HL-60 (cell line): Measurements from ENCODE around the gene ATP11A.

ENCODE experiments used
- DNase-seq, 2 experiments: peaks; one replicate each; pipeline ENCODE4 v3.0.0-alpha.2; 2010 to 2020; ENCODE audit warnings: low read depth in 1 of 2, low spot score in 1 of 2
- H3K27ac ChIP-seq: fragments of 250-450 bp; sonication (Bioruptor Pico); replicated peaks from 2 replicates; pipeline ENCODE4 v1.5.1; 2020; ENCODE audit warnings: mild to moderate bottlenecking, moderate library complexity
- H3K27me3 ChIP-seq: fragments of 250-450 bp; sonication (Bioruptor Pico); 2 replicates; pipeline ENCODE4 v1.5.1; 2021; ENCODE audit warnings: mild to moderate bottlenecking, moderate library complexity; ENCODE audit not compliant: insufficient read depth, poor library complexity, severe bottlenecking
- H3K4me3 ChIP-seq: replicated peaks from 2 replicates; pipeline ENCODE4 v1.5.1; 2011; ENCODE audit warnings: mild to moderate bottlenecking, control low read depth, low read length; ENCODE audit not compliant: insufficient read depth
- GABPA ChIP-seq: IDR thresholded peaks from 2 replicates; pipeline ENCODE4 v1.6.1; 2012; ENCODE audit warnings: low read depth
- POLR2AphosphoS5 ChIP-seq: IDR thresholded peaks from 2 replicates; pipeline ENCODE4 v1.6.1; 2012; ENCODE audit warnings: low read depth
- SPI1 ChIP-seq: IDR thresholded peaks from 2 replicates; pipeline ENCODE4 v1.6.1; 2012; ENCODE audit warnings: low read depth, mild to moderate bottlenecking, borderline replicate concordance
- TF ChIP-seq, protein P1 (sequence below): IDR thresholded peaks from 2 replicates; pipeline ENCODE4 v1.6.1; 2012; ENCODE audit warnings: low read depth; ENCODE audit not compliant: insufficient replicate concordance
- TF ChIP-seq, protein P2 (sequence below): IDR thresholded peaks from one replicate; pipeline ENCODE4 v1.5.1; 2011; ENCODE audit warnings: low read length, control low read depth, inconsistent platforms; ENCODE audit not compliant: insufficient read depth

ATP11A gene

DNA sequence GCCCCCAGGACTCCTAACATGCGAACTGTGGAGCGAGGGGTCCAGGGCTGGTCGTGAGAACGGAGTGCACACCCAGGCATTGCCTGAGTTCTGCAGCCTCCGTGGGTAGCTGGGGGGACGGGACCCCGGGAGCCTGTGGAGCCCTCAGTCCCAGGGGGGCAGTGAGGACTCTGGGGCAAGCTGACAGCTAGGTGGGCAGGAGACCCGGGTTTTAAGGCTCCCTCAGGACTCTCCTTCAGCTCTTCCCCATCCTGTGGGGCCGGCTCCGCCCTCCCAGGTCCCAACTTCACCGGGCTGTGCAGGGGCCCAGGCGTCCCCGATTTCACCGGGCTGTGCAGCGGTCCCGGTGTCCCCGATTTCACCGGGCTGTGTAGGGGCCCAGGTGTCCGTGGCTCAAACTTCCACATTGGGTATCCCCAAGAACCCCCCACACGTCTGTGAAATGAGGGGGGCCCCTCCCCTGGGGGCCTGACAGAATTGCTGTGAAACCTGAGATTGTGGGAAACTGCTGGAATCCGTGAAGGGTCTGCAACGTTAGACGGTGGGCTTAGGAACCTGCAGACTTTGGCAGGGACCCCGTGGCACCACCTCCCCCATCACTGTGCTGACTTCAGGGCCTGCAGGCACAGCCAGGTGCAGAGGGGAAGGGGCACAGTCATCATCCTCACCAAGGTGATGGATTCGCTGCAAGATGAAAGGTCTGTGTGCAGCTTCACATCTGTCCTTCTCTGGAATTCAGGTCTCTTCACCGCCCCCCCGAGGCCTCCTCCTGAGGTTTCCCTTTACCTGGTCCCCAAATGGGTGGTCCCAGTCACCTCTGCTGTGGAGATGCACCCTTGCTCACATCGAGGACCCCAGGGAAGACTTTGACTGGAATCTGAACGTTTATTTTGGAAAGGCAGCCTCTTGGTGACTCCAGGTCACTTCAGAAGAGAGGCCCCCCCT lies 206.0 kb downstream of the ATP11A start:
- peaks cover 42% of the 10 kb centered on the region for H3K27me3 ChIP-seq
- no peak overlapping the region for H3K4me3 ChIP-seq
- no peak for TF ChIP-seq SPI1
- no peak for TF ChIP-seq GABPA
- TF ChIP-seq POLR2AphosphoS5, result no peak
- TF ChIP-seq, protein P1, sequence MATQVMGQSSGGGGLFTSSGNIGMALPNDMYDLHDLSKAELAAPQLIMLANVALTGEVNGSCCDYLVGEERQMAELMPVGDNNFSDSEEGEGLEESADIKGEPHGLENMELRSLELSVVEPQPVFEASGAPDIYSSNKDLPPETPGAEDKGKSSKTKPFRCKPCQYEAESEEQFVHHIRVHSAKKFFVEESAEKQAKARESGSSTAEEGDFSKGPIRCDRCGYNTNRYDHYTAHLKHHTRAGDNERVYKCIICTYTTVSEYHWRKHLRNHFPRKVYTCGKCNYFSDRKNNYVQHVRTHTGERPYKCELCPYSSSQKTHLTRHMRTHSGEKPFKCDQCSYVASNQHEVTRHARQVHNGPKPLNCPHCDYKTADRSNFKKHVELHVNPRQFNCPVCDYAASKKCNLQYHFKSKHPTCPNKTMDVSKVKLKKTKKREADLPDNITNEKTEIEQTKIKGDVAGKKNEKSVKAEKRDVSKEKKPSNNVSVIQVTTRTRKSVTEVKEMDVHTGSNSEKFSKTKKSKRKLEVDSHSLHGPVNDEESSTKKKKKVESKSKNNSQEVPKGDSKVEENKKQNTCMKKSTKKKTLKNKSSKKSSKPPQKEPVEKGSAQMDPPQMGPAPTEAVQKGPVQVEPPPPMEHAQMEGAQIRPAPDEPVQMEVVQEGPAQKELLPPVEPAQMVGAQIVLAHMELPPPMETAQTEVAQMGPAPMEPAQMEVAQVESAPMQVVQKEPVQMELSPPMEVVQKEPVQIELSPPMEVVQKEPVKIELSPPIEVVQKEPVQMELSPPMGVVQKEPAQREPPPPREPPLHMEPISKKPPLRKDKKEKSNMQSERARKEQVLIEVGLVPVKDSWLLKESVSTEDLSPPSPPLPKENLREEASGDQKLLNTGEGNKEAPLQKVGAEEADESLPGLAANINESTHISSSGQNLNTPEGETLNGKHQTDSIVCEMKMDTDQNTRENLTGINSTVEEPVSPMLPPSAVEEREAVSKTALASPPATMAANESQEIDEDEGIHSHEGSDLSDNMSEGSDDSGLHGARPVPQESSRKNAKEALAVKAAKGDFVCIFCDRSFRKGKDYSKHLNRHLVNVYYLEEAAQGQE, result no peak
- TF ChIP-seq, protein P2, sequence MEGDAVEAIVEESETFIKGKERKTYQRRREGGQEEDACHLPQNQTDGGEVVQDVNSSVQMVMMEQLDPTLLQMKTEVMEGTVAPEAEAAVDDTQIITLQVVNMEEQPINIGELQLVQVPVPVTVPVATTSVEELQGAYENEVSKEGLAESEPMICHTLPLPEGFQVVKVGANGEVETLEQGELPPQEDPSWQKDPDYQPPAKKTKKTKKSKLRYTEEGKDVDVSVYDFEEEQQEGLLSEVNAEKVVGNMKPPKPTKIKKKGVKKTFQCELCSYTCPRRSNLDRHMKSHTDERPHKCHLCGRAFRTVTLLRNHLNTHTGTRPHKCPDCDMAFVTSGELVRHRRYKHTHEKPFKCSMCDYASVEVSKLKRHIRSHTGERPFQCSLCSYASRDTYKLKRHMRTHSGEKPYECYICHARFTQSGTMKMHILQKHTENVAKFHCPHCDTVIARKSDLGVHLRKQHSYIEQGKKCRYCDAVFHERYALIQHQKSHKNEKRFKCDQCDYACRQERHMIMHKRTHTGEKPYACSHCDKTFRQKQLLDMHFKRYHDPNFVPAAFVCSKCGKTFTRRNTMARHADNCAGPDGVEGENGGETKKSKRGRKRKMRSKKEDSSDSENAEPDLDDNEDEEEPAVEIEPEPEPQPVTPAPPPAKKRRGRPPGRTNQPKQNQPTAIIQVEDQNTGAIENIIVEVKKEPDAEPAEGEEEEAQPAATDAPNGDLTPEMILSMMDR, result no peak
- no peak overlapping the region for H3K27ac ChIP-seq
- DNase-seq, result no peak

DNA sequence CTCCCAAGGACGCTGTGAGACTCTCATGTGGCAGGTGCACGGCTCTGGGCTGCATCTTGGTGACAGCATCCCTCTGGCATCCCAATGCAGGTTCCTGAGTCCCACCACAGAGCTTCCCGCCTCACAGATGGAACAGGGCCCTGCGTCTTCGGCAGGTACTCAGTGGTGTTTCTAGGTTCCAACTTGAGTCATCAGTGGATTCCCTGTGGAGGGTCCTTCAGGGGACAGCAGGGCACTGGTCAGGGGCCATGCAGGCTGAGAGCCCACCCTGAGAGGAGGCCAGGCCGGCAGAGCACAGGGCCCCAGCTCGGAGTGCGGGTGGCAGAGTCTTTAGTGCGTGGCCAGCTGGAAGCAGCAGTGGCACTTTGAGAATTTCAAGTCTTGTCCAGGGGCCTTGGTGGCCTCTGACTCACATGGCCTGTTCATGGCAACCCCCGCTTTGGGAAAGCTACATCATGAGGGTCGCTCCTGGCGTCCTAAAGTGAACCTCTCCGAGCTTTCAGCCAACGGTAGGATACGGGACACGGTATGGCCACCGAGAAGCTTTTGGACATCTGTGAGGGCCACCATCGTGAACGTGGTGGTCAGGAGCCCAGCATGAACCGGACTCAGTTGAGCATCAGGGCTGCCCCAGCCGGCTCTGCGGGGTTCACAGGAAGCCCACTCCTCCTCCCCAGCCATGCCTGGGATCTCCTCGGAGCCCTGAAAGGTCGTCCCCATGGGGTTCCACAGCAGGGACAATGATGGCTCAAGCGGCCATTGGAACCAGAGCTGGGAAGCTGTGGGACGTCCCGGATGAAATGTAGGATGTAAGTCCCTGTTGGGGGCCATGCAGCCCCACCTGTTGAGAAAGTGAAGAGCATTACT lies 207.1 kb downstream of the ATP11A start:
- no peak overlapping the region for H3K27ac ChIP-seq
- peaks cover 37% of the 10 kb centered on the region for H3K27me3 ChIP-seq
- TF ChIP-seq GABPA (no peak), POLR2AphosphoS5 (no peak), SPI1 (no peak)
- TF ChIP-seq, protein P2, result no peak
- TF ChIP-seq, protein P1, result no peak
- no peak for DNase-seq
- H3K4me3 ChIP-seq, result no peak overlapping the region

DNA sequence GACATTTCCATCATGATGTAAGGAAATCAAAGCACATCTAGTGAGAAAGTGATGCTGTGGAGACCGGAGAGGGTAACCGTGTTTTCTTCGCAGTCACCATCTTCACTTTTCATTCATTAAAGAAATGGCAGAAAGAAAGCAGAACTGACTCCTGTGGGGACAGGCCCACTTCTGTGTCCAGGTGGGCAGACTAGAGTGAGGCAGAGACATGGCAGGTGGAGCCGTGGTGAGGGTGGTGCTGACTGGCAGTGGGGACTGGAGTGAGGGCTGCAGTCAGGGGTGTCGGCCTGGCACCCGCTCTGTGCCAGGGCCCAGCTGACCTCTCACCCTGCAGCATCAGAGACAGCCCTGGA lies 207.7 kb downstream of the ATP11A start:
- TF ChIP-seq GABPA, result no peak
- TF ChIP-seq, protein P2, result no peak
- DNase-seq, result no peak
- H3K27ac ChIP-seq, result no peak overlapping the region
- H3K27me3 ChIP-seq, result peaks cover 40% of the 10 kb centered on the region
- no peak overlapping the region for H3K4me3 ChIP-seq
